Measurements from ENCODE around the gene SLC6A1.

DNA sequence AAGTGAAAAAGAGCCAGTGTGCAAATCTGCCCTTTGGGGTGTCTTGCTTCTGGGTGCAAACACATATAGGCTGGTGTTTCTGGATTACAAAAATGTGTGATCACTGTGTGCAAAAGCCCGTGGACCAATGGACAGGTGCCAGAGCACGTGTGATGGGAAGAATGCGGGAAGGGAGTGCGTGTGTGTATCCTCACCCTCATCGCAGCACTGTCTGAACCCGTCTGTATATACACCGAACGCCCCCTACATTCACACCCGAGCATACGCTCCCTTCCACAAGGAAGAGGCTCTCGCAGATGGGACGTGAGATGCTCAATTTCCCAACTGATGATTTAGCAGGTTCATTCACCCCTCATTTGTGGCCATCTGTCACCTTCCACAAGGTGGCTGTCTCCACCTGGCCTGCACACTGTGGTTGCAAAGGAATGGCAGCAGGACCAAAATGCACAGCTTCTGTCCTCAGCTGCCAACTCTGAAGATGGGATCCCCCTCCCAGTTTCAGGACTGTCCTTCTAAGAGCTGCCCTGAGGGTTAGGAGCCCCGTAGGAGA is 19.4 kb upstream of the SLC6A1 start:
- no peak for TF ChIP-seq POLR2A (IDR thresholded peaks at IDR 0.05)
- TF ChIP-seq, protein P1, sequence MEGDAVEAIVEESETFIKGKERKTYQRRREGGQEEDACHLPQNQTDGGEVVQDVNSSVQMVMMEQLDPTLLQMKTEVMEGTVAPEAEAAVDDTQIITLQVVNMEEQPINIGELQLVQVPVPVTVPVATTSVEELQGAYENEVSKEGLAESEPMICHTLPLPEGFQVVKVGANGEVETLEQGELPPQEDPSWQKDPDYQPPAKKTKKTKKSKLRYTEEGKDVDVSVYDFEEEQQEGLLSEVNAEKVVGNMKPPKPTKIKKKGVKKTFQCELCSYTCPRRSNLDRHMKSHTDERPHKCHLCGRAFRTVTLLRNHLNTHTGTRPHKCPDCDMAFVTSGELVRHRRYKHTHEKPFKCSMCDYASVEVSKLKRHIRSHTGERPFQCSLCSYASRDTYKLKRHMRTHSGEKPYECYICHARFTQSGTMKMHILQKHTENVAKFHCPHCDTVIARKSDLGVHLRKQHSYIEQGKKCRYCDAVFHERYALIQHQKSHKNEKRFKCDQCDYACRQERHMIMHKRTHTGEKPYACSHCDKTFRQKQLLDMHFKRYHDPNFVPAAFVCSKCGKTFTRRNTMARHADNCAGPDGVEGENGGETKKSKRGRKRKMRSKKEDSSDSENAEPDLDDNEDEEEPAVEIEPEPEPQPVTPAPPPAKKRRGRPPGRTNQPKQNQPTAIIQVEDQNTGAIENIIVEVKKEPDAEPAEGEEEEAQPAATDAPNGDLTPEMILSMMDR (IDR thresholded peaks at IDR 0.05), result peak; percentile 41 to 50 (median 43)
